Ishikawa (cell line): ENCODE results near the gene ZBTB22.

ENCODE experiments used
- CEBPB ChIP-seq: IDR thresholded peaks from 2 replicates; pipeline ENCODE4 v1.6.1; 2012
- EP300 ChIP-seq: IDR thresholded peaks from 2 replicates; pipeline ENCODE4 v1.6.1; 2012; ENCODE audit warnings: borderline replicate concordance
- FOXM1 ChIP-seq: IDR thresholded peaks from 2 replicates; pipeline ENCODE4 v1.6.1; 2012; ENCODE audit warnings: low read depth, borderline replicate concordance
- MAX ChIP-seq: IDR thresholded peaks from 2 replicates; pipeline ENCODE4 v1.6.1; 2012
- RAD21 ChIP-seq: IDR thresholded peaks from 2 replicates; pipeline ENCODE4 v1.6.1; 2012; ENCODE audit warnings: low read depth
- REST ChIP-seq: IDR thresholded peaks from 2 replicates; pipeline ENCODE4 v1.6.1; 2012; ENCODE audit warnings: low read depth, mild to moderate bottlenecking
- TAF1 ChIP-seq: IDR thresholded peaks from 2 replicates; pipeline ENCODE4 v1.6.1; 2012; ENCODE audit warnings: low read depth, mild to moderate bottlenecking
- USF1 ChIP-seq: IDR thresholded peaks from 2 replicates; pipeline ENCODE4 v1.6.1; 2012
- YY1 ChIP-seq: IDR thresholded peaks from 2 replicates; pipeline ENCODE4 v1.6.1; 2012; ENCODE audit warnings: low read depth

- TF ChIP-seq EP300 = no peak
- TF ChIP-seq REST = no peak
- no peak for TF ChIP-seq RAD21
- no peak for TF ChIP-seq USF1
- no peak for TF ChIP-seq TAF1
- no peak for TF ChIP-seq MAX
- no peak for TF ChIP-seq CEBPB
- TF ChIP-seq YY1 = no peak
- no peak for TF ChIP-seq FOXM1
Observed at GRCh38 chr6:33286946-33287914, 30.3 kb downstream of the ZBTB22 start.
